Forelimb muscle (tissue), 1 donor: ENCODE results near the gene DCHS2. TPM values are rescaled to one million over a fixed set of nuclear protein-coding genes. Genes with fewer than 3 reads are reported as not detected.

ENCODE experiments used
- DNase-seq: peaks from one replicate; pipeline ENCODE4 v3.0.0-alpha.2; 2013; ENCODE audit warnings: low read depth
- polyA plus RNA-seq: library from polyadenylated mRNA; unstranded; fragments of 120-200 nt; gene quantifications from one replicate; pipeline ENCODE4 v1.2.1, GENCODE V29; 2013; ENCODE audit not compliant: insufficient read length

Gene DCHS2
- polyA plus RNA-seq, 1 donor = 7.4 TPM

DNA sequence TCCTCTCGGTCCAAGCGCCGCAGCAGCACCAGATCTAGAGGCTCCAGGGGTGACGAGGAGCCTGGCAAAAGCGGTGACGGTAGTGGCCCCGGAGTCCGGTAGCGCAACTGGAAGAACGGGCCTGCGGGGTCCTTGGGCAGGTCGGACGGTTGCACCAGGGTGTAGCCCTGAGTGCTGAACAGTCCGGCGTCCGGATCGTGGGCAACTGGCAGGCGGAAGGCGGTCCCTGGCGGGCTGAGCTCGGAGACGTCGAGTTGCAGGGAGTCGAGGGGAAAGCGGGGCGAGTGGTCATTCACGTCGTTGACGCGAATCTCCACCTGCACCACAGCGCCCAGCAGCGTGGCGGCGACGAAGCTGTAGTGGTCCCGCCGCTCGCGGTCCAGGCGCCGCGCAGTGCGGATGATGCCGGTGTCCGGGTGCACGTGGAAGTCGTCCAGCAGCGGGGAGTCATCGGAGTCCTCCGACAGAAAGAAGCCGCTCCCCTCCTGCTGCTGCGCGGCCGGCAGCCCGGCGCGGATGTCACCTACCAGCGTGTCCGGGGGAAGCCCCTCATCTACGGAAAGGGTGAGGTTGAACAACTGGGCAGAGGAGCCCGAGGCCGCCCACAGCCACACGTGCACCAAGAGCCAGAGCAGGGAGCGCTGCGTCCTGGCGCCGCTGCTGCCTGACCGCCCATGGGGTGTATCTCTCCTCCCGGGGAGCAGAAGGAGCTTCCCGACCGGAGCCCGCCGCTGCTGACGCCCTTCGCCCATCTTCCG, 837 bp downstream of the DCHS2 start:
- no peak for DNase-seq

DNA sequence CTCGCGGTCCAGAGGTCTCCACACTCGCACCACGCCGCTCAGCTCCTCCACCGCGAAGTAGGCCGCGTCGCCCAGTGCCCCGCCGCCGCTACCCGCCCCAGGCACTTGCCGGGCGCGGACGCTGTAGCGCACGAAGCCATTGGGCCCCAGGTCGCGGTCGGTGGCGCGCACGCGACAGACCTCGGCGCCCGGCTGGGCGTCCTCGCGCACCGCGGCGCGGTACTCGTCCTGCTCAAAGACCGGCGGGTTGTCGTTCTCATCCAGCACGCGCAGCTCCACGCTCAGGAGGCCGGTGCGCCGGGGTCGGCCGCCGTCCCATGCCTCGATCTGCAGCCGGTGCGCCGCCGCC, 1.4 kb downstream of the DCHS2 start:
- no peak for DNase-seq

DNA sequence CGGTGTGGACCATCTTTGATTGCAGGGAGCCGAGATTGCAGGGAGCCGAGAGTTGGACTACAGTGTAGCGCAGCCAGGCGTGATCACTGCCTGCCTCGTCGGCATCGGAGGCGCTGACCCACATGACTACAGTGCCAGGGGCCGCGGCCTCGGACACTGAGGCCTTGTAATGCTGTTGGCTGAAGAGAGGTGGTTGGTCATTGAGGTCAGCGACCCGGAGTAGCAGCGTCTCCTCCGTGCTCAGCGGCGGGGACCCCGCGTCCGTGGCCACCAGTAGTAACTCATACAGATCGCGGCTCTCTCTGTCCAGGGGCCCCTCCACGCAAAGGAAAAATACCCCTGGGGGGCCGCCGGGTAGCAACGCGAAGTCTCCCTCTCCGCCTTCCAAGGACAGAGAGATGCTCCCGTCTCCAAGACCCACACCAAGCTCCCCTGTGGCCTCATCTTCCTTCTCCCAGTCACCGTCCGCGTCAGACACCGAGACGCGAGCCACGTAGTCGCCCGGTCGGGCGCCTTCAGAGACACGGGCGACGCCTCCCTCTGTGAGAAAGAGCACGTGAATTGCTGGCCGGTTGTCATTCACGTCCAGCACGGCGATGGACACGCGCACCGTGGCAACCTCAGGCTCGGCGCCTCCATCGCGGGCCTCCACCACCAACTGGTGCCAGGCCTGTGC, 1.9 kb downstream of the DCHS2 start:
- DNase-seq = no peak

DNA sequence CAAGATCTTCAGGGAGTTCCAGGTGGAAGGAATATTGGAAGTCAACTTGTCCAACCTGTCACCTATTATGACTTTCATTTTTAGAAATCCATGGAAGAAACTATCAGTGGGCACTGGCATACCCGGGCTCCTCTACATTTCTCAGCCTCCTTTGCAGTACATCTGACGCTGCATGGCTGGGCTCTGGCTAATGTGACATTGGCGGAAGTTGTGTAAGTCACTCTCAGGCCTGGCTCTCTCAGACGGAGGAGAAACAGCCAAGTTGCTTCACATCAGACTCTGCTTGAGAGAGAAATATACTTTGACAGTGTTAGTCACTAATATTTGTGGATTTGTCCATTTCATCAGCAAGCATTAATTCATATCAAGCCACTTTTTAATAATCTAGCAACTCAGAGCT, 4.5 kb downstream of the DCHS2 start:
- no peak for DNase-seq

DNA sequence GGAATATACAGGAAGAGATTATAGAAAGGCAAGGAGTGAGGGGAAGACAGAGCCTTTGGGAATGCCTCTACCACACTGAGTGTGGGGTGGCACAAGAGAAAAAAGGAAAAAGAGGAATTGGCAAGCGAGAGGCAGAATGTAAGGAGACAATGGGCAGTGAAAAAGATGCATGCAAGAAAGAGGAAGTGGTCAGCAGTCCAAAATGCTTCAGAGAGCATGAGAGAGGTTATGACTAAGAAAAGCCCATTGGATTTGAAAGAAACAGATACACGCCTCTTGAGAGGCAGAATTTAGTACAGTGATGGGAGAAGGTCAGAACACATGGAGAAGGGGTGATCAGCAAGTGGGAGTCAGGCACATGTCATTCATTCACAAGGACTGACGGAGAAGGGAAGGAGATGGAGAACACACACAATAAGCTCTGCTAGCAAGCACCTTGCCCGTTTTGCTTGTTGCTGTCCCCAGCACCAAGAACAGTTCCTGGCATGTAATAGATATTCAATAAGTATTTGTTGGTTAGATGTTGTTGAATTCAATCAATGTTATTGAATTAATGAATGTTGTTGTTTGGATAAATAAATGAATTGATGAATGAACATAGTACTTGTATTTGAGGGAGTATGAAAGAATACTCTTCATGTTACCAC, 6.3 kb downstream of the DCHS2 start:
- no peak for DNase-seq

DNA sequence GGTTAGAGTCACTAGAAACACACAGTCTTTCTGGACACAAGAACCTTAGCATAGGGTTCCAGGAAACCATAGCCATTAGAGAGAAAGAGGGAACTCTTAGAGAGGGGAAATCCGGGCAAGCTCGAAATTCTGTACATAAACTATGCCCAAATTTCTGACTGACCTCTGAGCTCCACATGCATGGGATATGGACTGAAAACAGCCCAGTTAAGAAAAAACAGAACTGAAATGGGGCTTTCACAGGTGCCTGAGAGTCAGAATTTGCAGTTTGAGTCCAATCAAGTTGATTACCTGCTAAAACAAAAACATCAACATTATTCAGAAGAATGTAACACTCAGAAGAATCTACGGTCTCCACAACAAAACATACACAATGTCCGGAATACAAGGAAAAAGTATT, 13.1 kb downstream of the DCHS2 start:
- DNase-seq = no peak

DNA sequence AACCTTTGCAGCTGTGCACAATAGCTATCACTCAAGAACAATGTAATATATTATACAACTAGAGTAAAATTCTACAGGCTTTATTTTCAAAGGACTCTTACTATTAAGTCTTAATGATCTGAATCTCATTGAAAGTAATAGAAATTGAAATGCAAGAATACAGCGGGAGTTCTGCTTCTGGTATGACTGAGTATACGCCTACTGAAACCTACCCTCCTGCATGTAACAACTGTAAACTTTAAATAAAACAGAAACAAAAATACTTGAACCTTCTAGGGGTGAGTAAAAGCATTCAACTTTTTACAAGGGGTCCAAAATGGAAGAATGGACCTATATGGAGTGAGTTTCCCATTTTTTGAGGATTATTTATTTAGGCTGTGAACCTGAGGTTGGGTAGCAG, 13.5 kb downstream of the DCHS2 start:
- DNase-seq = no peak

DNA sequence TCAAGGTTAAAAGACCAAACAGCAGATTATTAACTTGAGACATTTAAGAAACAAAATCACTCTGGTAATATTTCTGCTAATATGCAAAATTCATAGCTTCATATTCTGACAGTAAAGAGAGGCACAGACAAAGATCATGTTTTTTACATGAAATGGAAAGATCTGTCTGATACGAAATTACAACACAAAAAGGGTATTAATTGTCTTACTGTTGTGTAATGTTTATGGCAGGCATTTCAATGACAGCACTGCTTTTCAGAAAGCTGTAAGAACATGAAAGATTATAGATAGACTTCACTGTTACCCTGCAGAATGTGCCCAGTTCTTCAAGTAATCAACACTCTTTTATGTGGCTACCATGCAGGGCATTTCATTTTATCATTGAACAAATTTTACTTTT, 15.4 kb downstream of the DCHS2 start:
- DNase-seq = no peak

DNA sequence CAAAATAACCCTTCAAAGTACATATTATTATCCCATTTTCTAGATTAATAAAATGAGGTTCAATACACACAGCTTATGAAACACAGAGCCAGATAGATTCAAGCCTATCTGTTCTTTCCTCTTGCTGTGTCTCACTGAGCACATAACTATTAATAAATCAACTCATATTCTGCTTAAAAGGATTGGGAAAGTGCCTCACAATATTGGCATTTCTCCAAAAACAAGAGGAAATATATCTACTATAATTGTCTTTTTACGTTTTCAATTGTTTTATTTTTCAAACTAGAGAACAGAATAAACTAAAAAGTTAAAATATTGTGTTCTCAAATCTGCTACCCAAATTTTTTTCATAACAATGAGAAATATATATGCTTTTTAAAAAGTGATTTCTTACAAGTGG, 15.8 kb downstream of the DCHS2 start:
- no peak for DNase-seq

DNA sequence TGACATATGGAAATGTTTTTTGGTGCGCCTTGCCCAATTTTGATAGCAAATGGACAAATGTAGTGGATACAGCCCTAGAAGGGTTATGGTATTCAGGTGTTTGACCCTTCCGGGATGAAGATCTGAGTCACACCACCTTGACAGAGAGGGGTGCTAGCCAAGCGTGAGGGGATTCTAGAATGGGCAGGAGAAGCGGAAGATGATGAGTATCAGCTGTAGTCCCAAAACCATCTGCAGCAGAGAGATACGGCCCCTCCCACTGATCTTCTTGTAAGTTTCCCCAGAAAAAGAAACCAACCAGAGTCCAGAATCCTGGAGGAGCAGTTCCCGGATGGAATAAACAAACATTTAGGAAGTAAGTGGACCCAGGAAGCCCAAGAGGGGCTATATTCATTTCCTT, 18.1 kb downstream of the DCHS2 start:
- no peak for DNase-seq

DNA sequence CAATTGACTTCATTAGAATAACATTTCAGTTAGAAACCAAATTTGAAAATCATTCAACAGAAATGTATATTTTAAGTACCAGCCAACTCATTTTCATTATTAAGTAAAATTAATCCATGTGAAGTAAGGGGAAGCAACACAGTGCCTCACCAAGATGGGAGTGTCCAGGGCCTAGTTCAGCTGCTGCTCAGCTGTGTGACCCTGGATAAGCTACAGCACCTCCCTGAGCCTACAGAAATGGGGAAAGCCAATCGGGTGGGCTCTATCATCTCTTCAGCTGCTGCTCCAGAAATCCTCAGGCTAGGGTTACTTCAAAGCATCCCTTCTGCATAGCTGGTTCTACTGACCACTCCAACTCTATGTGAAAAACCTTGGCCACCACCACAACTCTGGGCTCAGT, 18.7 kb downstream of the DCHS2 start:
- DNase-seq = no peak

DNA sequence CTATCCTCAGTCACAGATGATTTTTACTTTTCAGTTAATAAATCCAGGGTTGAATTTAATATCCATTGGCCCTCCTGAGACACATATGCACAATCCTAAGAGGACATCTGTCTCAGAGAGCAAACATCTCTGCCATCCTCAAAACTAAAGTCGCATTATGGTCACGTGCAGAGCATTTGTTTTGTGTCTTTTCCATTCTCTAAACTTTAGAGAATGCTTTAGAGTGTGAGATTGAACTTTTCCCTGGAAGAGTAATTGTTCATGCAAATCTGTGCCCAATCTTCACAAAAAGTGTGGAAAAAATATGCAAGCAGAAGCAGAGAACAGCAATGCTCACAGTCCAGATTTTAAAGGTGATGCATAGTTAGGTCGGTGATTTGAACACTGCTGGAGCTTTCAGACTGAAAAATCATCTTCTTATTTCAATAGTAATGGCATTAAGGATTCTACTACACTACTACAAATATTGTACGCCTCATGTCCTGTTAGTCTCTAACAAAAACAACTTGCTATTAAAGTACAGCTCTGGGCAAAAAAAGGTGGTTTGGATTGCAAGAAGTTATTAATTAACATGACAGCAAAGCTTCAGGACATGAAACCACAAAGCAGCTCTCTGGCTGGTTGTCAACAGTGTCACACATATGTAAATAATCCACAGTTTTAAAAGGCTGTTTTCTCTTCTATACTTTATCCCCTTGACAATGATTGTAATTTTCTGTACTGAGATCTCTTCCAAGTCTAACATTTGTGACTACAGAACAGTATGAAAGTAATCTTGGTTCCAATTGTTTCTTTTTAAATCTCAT, 19.9 kb downstream of the DCHS2 start:
- DNase-seq = peak; percentile 83

DNA sequence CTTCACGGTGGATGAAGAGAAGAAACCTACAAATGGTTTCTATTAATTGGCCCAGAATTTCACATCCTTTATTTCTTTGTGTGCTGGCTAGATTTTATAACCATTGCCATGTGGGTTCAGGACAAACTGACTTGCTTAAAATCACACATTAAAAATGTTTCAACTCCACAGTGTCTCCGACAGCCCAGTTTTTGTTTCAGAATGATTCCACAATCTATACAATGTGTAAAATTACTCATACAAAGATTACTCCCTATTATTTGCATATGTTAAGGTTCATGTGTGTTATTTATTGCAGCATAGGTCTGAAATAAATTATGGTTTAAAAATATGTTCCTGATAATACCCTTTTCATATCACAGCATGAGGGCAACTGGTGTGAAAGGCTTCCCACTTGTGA, 20.6 kb downstream of the DCHS2 start:
- no peak for DNase-seq

DNA sequence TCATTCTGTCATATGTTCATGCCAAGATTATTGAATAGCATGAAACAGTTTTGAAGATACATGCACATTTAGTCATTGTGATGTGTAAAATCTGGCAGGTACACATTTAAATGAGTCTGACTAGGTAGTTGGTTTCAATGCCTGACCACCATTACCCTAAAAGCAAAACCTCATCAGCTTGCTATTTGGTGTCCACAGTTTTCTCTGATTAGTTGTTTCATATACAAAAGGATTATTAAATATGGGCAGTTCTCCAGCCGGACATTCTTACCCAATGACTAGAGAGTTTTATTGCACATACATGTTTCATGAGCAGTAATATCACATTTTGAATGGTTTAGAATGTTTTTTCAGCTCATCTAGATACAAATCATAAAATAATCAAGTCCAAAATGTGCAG, 23.7 kb downstream of the DCHS2 start:
- DNase-seq = no peak

DNA sequence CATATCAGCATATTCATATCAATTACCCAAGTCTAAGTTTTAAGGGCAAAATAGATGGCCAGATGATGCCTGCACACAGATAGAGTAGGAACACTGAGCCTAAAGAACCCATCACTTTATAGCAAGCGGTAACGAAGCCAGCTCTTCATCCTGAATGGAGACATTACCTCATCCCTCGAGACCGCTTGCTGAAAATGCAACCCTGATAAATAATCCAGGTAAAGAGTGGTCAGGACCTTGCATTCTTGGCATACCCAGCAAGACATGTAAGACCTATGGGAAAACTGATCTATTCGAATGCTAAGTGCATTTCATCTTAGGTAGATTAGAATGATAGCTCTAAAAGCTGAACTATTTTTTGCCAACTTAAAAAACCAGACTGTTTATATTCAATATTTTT, 25.3 kb downstream of the DCHS2 start:
- no peak for DNase-seq

DNA sequence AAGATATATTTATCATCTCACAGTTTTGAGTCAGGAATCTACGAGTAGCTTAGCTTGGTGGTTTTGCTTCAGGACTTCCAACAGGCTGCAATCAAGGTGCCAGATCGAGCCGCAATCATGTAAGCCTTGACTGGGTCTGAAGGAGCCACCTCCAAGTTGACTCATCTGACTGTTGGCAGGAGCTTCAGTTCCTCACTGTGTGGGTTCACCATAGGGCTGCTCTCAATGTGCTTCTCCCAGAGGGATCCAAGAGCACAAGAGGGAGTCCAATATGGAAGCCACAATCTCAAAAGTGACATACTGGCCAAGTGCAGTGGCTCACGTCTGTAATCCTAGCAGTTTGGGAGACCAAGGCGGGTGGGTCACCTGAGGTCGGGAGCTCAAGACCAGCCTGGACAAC, 26.5 kb downstream of the DCHS2 start:
- DNase-seq = no peak

DNA sequence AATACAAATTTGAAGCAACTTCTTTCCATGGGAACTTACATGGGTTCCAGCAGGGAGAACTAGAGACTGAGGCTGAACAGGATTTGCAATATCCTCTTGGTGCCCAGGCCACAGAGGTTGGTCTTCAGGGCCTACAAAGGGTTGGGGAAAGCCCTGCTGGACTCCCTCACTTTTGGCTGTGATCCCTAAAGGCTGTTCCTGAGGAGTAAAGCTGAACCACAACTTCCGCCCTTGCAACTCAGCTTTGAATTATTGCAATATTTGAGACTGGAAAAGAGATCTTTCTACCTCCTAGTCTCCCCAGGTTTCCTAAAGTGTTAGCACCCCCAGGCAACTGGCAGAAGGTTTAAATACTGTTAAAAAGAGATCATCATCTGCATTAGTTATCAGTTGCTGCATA, 26.9 kb downstream of the DCHS2 start:
- DNase-seq = no peak

DNA sequence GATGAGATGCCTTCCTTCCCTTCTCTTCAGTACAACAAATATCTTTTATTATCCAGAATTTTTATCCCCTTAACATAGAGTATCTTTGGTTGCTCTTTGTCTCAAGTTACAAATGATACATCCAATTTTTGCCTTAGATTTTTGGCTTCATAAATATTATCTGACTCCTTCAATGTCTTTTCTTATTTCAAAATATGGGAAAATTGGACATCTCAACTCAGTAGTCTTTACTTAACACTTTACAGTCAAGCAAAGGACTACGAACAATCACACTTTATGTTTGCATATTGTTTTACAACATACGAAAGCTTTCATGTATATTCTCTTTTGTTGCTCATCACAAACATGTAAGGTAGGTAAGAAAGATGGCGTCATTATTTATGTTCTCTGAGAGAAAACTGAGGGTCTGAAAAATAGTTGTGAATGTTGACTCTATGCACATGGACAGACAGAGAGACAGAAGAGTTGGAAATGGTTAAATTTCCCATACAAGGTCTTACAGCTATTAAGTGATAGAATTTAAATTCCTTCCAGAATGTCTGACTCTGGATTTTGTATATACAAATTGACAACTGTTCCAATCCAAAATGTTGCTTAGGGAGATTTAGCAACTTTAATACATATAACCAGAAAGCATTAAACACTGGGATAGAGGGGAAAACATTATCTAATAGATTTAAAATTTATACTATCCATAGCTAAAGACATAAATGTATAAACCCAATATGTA, 29.4 kb downstream of the DCHS2 start:
- DNase-seq = no peak

DNA sequence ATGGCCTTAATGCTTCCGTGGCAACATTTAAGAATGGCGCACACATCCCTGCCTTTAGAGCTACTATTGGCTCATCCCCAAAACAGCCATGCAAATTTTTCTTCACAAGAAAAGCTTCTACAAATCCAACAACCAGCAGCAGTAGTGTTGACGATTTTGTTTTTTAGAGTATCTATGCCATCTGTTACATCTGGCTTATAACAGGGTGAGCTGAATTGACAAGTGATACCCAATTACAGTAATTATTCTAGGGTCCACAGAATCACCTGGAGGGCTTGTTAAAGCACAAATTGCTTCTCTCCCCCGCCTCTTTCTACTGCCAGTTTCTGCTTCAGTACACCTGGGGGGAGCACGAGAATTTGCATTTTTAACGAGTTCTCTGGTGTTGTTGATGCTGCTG, 34.1 kb downstream of the DCHS2 start:
- no peak for DNase-seq

DNA sequence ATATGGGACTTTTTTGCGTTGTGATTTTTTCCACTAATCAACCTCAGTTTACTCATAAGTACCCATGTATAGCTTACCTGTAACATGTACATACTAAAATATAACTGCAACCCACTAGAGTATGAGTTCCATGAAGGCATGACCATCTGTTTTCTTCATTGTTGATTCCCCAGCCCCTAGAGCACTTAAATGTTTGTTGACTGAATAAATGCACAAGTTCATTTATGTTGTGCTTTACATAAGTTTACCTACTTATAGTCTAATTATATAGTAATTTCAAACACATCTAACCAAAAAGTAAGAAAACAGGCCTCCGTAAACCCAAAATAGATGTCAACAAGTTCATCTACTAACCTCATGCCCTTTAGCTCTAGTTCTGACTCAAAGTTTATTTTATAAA, 34.7 kb downstream of the DCHS2 start:
- no peak for DNase-seq

DNA sequence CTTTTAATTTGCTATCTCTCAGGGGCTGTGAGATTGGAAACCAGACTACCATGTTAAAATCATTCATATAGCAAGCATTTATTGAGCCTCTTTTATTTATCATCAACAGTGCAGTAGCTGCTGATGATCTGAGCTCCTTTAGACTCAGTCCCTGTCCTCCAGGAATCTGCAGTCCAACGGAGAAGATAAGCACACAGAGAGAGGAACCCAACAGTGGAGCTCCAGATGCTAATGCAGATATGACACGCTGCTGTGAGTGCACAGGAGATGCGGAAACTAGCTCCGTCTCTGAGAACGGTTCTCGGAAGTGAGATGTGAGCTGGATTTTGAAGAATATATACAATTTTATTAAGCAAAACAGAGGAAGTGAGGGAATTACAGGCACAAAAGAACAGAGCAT, 35.4 kb downstream of the DCHS2 start:
- DNase-seq = no peak

DNA sequence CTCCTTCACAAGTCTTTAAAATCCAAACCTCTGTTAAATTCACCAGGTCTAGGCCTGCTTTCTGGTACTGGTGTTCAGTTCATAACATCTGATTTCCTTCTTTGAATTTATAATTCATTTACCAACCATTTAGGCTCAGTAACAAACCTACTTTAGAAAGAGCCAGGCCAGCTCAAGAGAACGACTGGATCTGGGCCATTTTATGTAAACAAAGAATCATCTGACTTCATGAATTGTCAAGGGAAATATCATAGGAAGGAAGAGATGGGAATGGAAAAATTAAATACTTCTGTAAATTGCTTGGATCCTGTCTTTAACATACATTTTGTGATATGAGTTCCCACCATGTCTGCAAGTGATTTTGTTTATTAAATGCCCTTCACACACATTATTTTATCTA, 36.5 kb downstream of the DCHS2 start:
- DNase-seq = no peak
